HepG2 (cell line): ENCODE data around the gene ERVH48-1.

ENCODE experiments used
- BCL6 ChIP-seq: IDR thresholded peaks from 2 replicates; pipeline ENCODE4 v1.6.1; 2016; ENCODE audit warnings: missing genetic modification reagents, missing compliant biosample characterization
- FOXM1 ChIP-seq: sonication (generic); formaldehyde crosslinking; IDR thresholded peaks from 2 replicates; pipeline ENCODE4 v1.5.0; 2020; ENCODE audit warnings: missing genetic modification reagents
- PHF20 ChIP-seq: sonication (generic); formaldehyde crosslinking; IDR thresholded peaks from 2 replicates; pipeline ENCODE4 v1.5.0; 2020; ENCODE audit warnings: mild to moderate bottlenecking, missing genetic modification reagents
- PRDM15 ChIP-seq: sonication (generic); formaldehyde crosslinking; IDR thresholded peaks from 2 replicates; pipeline ENCODE4 v1.4.0; 2020; ENCODE audit warnings: missing genetic modification reagents
- ZSCAN30 ChIP-seq: sonication (generic); formaldehyde crosslinking; IDR thresholded peaks from 2 replicates; pipeline ENCODE4 v1.5.0; 2020; ENCODE audit warnings: mild to moderate bottlenecking, missing genetic modification reagents

GRCh38 chr21:42892931-42893755 lies 32.3 kb downstream of the ERVH48-1 start, which contains the start of gene NDUFV3:
- peak; percentile 81 for TF ChIP-seq PHF20 (CRISPR knock-in tag)
- no peak for TF ChIP-seq FOXM1 (CRISPR knock-in tag)
- TF ChIP-seq ZSCAN30, result peak; percentile 82; the same call in 1 of the 2 replicates
- no peak; the same call in 1 of the 2 replicates for TF ChIP-seq BCL6 (CRISPR knock-in tag)
- peak; percentile 39; the same call in 1 of the 2 replicates for TF ChIP-seq PRDM15
